NCI-H2107 treated with DMSO at 0.1 percent for 48 hours (cell line): ENCODE results near the gene RAX.
"Not testable (repeated sequence)": the region's sequence is repeated elsewhere in the genome, so short reads cannot be mapped to it uniquely, and the experiment has no call there.

Experiments used
- DNase-seq: peaks from one replicate; lab custom pipeline; 2025; ENCODE audit not compliant: unreplicated experiment; lab: John Stamatoyannopoulos, UW

The RAX gene

GRCh38 chr18:59273759-59274532 is 692 bp upstream of the RAX start:
- no peak for DNase-seq

DNA sequence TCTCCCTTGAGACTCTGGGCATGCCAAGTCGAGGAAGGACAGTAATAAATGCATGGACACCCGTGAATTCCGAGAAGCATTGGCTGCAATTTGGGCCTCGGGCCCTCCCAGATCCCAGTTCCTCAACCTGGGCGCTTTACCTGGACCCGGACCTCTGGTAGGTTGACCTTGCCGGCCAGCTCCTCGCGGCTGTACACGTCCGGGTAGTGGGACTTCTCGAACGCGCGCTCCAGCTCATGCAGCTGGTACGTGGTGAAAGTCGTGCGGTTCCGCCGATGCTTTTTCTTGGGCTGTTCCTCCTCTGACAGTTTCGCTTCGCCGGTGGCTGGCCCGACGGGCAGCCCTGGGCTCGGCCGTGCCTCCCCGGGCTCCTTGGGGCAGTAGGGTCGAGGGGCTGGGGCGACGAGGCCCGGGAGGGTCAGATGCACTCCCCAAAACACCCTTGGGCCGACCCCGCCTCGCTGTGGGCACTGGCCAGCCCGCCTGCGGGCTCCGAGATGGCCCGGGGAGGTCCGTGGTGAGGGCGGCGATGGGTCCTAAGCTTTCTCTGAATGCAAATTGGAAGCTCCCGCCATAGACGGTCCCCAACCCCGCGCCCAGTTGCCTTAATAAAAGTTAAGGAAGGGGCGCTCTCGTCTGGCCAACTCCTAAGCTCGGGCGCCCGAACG is 899 bp downstream of the RAX start:
- DNase-seq, result no peak

- no peak for DNase-seq
These were observed 1.5 kb downstream of the RAX start for GRCh38 chr18:59271606-59272220.

GRCh38 chr18:59270689-59271257 is 2.5 kb downstream of the RAX start:
- no peak for DNase-seq

GRCh38 chr18:59269563-59270119 is 3.6 kb downstream of the RAX start:
- no peak for DNase-seq

- peak; percentile 21 for DNase-seq
These were observed 4.3 kb downstream of the RAX start for GRCh38 chr18:59268721-59269562.

DNA sequence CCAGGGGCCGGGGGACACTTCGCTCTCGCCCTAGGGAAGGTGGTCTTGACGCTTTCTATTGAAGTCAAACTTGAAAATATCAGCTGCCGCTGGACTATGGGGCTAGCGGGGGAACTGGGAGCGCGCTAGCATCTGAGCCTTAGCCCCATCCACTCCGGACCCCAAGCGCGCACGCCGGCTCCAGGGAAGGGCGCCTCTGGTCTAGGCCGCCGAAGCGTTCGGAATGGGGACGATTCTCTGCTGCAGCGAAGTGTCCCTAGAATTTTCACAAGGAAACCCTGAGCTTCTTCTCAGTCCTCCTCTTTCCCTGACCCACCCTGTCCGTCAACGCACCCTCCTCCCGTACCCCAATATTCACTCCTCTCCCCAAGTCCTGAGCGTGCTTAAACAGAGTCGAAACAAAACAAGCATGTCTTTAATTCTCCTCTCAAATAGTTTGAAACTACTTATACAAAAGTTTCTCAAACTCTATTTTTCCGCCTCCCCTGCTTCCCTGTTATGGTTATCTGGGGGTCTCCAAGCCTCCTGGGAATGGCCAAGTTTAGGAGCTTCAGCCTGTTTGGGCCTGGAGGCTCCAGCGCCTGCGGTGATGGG is 5.0 kb downstream of the RAX start:
- DNase-seq, result no peak

DNA sequence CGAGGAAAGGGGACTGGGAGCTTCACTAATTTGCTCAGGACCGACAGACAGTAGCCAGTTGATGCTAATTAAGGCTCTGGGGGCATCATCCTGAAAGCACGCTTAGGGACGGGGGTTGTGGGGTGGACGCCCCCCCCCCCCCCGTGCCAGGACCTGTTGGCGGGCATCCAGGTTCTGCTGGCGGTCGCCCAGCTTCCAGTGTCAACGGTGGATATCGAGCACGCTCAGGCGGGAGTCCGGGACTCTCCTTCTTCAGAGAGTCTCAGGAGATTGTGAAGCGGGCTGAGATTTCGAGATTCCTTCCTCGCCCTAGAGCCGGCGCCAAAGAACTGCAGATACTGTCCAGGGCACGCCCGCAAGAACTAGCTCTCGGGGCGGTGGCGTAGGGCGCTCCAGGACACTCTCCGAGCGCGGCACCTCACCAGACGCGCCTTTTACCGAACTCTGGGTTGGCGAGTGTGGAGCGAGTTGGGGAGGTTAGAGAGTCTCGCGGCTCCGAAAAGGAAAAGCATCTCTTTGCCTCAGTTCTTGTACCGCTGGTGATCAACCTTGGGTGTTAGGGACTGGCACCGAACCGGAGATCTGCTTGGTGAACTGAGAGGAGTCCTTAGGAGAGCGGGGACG is 5.6 kb downstream of the RAX start:
- DNase-seq, result no peak

- DNase-seq, result no peak
These were observed 6.3 kb downstream of the RAX start for GRCh38 chr18:59266886-59267502.

DNA sequence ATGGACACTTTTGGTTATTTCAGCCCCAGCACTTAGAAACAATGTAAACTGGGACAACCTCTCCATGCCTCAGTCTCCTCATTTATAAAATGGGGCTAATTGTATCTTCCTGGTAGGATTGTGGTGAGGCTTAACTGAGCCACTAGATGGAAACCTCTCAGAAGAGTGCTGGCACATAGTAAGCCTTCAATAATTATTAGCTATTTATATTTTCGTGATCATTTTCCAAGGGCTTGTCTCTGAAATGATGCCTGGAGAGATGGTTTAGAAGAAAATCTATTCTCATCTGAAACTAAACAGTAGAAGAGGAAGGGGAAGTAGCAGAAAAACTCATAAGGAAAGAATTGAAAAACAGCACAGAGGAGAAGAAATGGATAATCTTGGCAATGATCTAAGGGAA is 6.8 kb downstream of the RAX start:
- no peak for DNase-seq

- no peak for DNase-seq
These were observed 7.3 kb downstream of the RAX start for GRCh38 chr18:59265974-59266369.

DNA sequence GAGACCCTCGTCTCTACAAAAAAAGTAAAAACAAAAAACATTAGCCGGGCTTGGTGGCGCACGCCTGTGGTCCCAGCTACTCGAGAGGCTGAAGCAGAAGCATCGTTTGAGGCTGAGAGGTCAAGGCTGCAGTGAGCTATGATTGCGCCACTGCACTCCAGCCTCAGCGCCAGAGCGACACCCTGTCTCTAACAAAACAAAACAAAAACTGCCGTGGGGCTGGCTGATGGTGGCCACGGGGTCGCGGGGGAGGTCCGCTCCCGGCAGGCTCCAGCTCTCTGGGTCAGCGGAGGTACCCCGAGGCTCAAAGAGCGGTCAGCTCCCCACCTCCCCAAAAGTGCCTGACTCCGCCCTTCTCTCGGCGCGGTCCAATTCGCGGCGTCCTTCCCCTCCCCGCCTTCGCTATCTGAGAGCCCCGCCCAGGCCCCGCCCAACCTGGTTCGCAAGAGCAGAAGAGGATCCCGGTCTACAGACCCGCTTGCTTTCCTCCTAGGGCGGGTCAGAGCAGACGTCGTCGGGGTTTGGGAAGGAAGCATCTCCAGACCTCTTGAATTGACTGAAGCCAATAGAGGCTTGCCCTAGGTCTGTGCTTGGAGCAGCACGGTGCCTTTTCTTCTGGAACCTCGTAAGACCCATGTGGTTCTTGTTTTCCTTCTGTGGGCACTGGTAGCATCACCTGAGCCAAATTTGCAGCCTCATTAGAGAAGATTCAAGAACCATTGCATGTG is 7.8 kb downstream of the RAX start:
- no peak for DNase-seq

DNA sequence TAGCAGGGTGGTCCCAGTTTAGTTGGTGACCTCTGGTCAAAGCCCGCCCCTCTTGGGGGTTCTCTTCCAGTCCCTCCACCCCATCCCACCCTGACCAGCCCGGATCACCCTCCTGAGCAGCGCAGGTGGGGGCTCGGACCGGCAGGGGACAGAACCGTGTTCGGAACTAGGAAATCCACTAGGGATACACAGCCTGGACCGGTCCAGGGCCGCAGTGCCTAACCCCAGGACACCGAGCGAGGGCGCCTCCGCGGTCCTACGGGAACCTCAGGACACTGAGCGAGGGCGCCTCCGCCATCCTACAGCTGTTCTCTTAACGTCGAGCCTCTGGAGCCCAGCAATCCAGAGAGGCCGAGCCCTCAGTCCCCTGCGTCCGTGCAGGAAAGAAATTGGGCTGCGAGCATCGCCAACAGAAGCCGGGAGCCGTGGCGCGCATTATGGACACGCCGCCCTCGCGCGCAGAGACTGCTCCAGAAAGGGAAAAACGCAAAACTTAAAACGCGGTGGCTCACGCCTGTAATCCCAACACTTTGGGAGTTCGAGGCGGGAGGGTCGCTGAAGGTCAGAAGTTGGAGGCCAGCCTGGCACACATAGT is 8.5 kb downstream of the RAX start:
- DNase-seq, result no peak

GRCh38 chr18:59264121-59264571 is 9.1 kb downstream of the RAX start:
- no peak for DNase-seq

DNA sequence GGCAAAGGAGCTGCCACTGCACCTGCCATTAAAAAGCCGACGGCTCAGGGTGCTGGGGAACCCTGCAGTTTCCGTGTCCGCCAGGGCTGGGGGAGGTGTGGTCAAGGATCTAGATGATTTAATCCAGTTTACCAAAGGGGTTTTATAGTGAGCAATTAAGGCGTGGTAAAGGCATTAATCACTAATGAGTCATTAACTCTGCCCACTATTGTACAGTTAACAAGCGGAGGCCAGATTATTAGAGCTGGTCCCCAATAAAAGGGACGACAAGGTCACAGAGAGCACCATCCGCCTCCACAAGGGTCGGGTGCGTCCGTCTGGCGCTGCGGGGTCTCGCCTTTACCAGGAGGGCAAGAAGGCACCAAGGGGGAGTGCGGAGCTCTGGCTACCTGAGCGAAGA is 9.6 kb downstream of the RAX start:
- no peak for DNase-seq

- DNase-seq, result not testable (repeated sequence)
These were observed 11.0 kb downstream of the RAX start for GRCh38 chr18:59262243-59262642.

- DNase-seq, result not testable (repeated sequence)
These were observed 11.4 kb downstream of the RAX start for GRCh38 chr18:59261842-59262241.

DNA sequence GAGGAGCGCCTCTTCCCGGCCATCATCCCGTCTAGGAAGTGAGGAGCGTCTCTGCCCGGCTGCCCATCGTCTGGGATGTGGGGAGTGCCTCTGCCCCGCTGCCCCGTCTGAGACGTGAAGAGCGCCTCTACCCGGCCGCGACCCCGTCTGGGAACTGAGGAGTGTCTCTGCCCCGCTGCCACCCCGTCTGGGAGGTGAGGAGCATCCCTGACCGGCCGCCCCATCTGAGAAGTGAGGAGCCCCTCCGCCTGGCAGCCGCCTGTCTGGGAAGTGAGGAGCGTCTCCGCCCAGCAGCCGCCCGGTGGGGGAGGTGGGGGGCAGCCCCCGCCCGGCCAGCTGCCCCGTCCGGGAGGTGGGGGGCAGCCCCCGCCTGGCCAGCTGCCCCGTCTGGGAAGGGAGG is 17.8 kb downstream of the RAX start:
- DNase-seq, result not testable (repeated sequence)
